NCI-H524 (cell line): ENCODE data around the gene SCUBE1.

Experiments used
- DNase-seq, 2 experiments: peaks; one replicate each; lab custom pipeline; 2025; lab: John Stamatoyannopoulos, UW

SCUBE1 gene

DNA sequence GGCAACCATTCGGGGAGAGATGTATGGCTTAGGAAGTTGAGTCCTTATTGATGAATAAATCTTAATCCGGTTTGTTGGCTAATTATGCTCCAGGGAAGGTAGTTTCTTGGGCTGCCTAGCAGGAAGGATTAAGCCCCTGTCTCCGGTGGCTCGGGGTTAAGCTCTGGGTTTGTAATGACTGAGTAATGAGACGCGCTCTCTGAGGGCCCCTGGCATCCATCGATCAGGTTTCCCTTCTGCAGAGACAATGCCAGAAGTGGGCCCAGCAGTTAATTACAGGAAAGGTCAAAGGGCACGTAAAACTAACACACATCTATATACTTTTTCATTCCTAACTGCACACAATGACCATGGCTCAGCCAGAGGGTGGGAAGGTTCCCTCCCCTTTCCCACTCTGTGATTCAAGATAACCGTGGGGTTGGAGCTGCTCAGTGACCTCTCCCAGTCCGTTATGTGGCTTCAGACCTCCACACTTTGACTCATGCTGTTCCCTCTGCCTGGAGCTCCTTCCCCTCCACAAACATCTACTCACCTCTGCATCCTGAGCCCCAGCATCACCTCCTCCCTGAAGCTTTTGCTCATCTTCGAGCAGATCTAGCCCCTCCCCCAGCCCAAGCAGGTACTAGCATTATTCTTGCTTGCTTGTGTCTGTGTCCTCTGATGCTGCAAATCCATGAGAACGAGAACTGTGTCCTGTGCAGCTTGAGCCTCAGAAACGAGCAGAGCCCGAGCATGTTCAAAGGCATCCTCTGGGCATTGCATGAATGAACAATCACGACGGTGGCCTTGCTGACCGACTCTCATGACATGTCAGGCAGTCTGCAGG, 16.6 kb downstream of the SCUBE1 start:
- DNase-seq, result peak; percentile 43 to 58

DNA sequence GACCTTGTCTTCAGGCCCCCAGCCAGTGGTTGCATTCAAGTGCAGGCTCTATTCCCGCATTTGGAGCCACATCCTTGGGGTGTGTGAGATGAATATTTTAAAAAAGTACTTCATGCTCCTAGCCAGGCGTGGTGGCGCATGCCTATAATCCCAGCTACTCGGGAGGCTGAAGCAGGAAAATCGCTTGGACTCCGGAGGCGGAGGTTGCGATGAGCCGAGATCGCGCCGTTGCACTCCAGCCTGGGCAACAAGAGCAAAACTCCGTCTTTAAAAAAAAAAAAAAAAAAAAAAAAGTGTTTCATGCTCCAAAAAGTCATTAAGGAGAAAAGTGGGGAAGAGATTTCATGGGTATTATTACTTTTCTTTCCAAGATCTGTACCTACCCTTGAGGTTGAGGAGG, 18.0 kb downstream of the SCUBE1 start:
- DNase-seq, result no peak

DNA sequence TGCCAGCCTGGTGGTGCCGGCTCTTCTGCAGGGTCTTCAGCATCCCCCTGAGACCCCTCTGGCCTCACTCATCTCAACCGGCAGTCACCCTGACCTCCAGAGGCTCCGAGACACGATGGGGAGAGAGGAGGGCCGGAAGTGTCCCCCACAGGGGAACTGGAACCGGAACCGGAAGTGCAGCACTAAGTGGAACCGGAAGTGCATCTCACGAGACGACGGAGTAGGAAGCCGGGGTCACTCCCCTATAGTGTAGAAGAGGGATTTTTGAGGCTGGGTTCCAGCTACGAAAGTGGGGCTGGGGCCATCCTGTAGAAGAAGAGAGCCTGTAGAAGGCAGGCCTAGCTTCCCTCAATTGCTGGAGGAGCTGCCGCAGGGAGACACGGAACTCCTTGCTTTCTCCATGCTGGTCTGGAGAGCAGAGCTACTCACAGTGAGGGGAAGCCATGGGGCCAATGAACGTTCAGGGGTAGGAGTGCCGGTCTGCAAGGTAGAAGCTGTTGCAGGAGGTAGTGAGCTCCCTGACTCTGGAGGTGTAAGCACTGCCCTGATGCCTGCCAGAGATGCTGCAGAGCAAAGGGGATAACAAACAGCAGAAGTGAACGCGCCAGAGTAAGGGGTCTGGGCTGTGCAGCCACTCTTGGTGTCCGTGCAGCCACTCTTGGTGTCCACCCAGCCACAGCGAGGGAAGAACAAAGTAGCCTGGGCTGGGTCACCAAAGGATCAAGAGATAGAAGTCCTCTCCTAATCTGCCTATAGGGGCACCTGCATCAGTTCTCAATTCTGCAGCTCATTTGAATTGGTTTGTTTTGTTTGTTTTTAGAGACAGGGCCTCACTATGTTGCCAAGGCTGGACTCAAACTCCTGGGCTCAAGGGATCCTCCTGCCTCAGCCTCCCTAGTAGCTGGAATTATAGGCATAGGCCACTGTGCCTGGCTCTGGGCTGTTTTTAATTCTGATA, 21.9 kb downstream of the SCUBE1 start:
- no peak for DNase-seq

DNA sequence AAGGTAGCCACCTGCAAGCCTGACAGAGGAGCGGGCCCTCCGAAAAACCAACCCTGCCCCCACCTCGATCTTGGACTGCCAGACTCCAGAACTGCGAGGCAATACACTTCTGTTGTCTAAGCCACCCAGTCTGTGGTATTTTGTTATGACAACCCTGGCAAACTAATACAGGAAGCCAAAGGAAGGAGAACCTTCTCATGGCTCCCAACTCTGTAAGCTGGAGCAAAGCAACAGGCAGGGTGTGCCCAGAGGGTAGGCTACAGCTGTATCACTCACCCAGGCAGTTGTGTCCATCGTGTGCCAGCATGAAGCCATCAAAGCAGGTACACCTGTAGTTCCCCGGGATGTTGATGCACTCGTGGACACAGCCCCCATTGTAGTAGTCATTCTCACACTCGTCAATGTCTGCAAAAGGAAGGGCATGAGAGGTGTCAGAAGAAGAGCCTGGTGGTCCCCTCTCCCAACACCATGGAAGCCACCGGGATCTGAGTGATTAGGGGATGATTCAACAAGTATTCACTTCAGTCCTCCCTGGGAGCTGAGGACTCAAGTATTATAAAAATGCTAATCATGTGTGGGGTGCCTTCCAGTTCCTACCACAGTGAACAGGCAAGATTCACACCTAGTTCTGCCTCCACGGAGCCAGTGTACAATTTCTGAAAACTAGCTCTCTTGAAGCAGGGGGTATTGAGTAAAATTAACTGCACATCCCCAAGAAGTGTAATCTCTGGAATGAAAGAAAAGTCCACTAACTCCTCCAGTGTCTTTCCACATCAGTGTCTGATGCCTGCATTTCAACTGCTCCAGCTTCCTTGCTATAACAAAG, 23.3 kb downstream of the SCUBE1 start:
- no peak for DNase-seq

DNA sequence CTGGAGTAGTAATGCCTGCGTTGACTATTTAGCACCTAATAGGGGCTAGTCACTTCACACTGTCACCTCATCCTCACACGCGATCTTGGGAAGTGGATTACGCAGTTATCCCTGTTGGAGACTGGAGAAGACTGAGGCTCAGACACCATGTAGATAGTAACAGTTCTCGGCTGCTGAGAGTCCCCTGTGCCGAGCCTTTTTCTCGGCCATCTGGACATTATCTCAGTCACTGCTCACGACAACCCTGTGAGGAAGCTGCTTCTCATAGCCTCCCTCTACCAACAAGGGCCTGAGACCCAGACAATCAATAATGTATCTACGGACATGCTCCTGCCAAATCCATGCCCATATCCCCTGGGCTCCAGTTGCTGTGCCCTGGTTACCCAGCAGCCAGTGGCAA, 25.9 kb downstream of the SCUBE1 start:
- DNase-seq, result peak in 1 of 2 experiments; percentile 15

DNA sequence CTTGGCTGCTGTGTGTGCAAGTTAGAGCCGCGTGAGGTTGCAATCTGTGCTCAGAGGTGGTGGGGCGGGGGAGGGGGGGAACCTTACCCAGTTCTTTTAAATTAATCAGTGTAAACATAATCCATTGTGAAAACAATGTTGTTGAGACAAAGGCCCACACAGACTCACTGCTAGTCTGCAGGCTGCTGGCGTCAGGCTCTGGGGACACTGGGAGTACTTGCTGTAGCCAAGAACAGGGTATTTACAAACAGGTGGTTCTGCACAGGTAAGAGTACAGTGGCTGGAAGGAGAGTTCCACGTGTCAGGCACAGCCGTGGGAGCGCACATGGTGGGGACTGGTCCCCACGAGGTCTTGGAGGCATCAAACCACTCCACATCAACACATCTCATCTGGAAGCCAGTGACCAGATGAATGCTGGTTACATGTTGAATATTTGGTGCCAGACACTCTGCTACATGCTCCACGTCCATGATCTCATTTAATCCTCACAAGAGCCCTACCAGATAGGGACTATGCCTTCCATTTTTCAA, 27.4 kb downstream of the SCUBE1 start:
- no peak for DNase-seq

DNA sequence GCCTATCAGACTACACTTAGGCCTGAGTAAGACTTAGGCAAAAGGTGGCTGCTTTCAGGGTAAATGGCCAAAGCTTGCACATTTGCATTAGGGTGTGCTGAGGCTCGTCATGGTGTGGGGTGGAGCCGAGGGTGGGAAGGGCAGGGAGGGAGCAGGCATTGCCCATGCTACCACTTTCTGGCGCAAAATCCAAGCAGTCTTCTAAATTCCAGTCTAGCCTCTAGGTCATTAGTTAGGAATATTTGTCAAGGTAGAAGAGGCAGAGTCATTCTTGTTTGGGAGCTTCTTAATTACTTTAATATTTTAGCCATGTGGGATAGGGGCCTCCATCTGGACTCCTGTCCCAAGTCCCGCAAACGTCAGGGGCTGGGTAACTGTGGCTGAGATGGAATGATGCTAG, 28.6 kb downstream of the SCUBE1 start:
- DNase-seq, result no peak

DNA sequence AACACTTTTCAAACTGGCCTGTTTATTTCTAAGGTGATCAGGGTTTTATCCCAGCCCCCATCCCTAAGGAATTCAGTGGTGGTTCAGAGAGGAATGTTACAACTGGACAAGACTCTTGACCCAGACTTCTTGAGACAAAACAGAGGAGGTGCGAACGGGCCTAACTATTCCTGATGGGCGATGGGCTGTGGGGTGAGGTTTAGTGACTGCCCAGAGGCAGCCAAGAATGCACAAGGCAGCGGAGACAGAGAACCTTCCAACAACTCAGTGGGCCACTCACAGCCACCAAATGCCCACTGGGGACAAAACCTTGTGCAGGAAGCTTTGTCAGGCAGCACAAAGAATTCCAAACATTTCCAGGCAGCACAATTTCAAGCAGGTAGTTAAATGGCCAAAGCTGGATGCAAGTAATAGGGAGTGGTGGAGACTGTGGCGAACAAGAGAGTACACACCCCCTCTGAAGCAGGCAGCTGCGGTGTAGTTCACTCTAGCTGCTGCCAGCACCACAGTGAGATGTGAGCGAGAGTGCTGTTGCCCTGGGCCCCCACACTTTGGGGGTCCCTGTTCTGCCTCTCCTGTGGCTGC, 29.2 kb downstream of the SCUBE1 start:
- no peak for DNase-seq

DNA sequence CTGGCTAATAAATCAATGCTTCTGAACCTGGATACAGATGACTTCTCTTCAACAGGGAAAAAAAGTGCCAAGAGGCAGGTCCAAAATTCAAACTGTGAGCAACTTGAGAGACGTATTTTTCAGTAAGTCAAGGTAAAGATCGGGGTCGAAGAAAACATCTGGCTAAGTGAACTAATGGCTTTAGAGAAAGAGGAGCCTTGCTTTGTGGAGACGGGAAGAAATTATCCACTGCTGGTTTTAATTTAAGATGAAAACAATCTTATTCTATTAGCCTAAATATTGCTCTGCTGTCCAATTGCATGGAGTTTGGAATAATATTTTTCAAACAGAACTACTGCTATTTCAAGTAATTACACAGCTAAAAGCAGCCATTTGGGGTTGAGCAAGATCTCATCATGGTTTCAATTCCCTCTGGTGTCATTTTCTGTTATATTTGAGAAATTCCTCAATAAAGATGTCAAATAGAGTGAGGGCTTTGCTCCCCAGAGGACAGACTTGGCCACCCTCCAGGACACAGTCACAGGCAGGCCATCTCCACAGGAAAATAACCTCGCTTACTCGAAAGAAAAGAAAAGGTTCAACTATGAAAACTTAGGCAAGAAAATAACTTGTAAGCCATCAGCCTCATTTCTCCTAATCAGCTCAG, 29.8 kb downstream of the SCUBE1 start:
- DNase-seq, result no peak

DNA sequence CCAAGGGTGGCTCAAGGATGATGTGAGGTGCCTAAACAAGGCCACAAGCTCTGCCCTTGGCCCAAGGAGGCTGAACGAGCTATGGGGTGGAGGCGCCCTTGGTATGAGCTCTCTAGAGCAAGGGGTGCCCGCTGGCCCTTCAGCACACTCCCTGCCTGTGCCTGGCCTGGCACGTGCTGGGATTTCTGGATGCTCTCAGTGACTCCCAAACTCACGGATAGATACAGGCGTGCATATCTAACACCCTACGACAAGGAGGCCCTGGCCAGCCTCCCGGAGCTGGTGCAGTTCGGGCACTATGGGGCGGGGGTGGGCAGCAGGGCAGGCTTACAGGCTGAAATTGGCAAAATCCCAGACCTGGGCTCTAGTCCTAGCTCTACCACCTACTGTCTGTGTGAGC, 30.6 kb downstream of the SCUBE1 start:
- DNase-seq, result no peak

DNA sequence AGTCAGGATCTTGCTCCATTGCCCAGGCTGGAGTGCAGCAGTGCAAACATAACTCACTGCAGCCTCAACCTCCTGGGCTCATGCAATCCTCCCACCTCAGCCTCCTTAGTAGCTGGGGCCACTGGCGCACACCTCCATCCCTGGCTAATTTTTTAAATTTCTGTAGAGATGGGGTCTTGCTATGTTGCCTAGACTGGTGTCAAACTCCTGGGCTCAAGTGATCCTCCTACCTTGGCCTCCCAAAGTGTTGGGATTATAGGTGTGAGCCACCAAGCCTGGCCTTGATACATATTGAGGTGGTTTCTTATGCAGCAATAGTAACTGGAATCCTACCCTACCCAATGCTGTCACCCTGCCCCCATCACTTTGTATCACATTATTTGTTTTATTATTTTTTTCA, 32.4 kb downstream of the SCUBE1 start:
- no peak for DNase-seq

DNA sequence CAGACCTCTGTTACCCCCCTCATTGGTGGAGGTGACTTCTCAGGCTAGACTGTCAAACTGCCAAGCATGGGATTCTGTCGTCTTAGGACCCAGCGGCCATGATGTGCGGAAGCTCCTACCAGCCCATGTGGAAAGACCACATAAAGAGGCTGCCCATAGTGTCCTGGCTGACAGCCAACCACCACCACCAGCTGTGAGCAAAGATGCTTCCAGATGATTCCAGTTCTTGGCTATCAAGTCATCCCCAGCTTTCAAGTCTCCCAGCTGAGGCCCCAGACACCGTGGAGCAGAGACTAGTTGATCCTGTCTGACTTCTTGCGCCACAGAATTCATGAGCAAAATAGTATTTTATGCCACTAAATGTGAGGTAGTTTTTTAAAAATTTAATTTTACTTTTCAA, 32.9 kb downstream of the SCUBE1 start:
- DNase-seq, result peak in 1 of 2 experiments; percentile 34

DNA sequence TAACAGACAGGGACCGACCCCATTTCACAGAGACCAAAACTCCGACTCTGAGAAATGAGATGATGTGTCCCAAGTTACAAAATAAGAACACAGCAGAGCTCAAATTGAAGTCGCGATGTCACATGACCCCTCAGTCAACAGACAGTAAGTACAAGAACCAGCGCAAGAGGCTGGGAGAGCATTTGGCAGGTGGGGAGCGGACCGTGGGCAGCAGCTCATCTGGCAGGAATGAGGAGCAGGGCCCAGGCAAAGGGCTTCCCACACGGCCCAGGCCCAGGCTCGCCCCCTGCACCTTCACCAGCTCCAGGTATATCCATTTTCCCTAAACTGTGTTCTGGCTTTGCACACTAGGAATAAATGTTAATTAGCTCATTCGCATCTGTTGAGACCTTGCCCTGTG, 34.3 kb downstream of the SCUBE1 start:
- no peak for DNase-seq

DNA sequence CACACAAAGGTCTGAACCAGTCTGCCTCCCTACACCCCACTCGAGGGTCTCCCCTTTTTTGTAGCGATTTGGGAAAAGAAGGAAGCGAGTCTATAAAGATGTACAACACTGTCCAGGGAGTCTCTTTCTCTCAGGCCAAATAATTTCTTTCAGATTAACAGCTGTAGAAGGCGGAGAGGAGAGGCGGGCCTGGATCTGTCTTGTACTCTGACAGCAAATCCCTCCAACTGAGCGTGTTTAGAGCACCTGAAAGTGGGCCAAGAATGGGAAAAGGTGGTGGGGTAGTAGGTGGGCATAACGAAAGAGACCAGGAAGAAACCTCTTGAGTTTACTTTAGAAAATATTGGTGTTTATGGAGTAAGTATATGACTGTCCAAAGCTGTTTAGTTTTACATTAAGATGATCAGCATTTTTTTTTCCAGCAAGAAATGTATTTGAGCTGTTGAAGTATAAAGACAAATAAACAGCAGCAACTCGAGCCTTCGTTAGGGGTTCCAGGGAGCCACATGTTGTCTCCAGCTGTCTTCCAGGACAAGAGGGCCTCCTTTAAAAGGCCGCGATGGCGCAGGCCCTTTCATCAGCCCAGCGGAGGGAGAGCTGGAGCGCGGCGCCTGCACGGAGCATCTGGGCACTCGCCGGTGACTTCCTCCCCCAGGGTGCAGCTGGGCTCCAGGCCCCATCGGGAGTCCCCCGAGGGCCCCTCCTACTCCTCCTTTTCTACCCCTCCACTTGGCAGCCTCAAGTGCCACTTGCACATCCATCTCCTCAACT, 34.9 kb downstream of the SCUBE1 start:
- DNase-seq, result peak; percentile 94 to 96

DNA sequence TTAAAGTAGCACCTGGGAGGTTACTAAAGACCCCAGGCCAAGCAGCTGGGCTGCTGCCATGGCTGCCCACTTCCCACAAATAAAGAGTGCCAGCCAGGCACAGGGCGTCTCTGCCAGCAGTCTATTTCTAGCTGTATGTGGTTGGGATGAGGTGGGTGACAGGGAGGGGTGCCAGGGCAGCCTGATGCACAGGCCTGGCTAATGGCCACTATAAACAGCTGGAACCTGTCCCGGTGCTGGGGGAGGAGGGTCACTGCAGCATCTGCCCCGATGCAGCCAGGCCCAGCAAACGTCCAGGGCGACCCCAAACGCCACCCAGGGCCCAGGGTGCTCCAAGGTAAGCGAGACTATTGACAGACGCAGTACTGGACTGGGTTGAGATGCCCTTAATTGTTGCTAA, 37.4 kb downstream of the SCUBE1 start:
- no peak for DNase-seq

DNA sequence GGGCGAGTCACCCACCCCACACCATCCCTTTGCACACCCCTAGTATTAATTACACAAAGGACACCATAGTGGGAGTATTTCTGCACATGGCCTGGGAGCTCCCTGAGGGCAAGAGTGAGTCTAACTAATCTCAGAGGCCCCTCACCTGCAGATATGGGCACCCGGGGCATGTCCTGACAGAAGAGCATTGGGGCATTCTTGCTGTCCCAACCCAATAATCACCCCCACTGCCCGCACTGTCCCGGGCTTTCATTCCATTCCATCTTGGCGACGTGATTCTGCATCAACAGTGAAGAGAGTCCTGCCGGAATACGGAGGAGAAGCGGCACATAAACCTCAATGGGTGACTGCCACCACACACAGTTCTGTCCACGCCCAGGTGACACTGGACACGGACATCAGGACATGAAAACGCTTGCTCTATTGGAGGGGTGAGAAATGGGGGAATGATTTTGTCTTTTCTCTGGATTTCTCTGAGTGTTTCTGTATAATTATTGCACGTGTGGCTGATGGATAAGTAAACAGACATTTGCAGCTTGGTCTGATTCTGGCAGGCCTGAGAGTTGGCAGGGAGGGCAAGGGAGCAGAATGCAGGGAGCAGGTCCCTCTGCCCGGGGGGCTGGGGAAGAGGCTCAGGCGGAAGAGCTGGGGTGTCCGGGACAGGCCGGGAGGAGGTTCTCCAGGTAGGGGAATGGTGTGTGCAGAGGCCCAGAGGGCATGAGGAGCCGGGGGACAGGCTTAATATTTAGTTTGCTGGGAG, 38.2 kb downstream of the SCUBE1 start:
- no peak for DNase-seq

DNA sequence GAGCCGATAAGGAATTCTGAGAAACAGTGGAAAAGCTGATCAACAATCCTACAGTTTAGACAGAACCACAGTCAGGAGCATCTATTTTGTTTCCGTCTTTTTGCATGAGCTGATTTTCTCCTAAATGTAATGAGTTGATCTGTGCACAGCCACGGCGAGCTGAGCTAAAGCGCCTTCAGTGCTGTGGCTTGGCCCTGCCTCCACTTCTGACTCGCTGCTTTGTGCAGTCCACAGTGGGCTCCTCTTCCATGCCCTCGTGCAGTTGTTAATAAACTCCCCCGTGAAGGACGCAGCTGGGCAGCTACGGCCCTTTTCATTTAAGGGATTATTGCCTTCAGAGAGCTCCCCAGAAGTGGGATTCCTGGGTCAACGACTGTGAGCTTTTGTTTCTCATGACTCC, 39.4 kb downstream of the SCUBE1 start:
- no peak for DNase-seq

DNA sequence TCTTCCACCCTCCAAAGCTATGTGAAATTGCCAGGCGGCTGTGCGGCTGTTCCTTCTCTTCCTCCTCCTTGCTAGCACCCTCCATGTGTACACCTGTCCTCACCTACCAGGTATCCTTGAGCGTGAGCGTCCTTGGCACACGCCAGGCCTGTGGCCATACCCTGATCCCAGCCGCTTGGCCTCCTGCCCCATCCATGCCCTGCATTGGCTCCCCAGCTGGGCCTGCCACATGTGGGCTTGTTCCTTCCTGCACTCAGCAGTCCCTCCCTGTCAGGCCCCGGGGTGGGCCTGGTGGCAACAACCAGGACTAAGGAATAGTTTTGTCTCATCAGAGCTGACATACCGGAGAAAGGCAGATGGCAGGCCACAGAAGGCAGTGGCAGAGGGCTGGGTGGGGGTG, 40.0 kb downstream of the SCUBE1 start:
- DNase-seq, result no peak

DNA sequence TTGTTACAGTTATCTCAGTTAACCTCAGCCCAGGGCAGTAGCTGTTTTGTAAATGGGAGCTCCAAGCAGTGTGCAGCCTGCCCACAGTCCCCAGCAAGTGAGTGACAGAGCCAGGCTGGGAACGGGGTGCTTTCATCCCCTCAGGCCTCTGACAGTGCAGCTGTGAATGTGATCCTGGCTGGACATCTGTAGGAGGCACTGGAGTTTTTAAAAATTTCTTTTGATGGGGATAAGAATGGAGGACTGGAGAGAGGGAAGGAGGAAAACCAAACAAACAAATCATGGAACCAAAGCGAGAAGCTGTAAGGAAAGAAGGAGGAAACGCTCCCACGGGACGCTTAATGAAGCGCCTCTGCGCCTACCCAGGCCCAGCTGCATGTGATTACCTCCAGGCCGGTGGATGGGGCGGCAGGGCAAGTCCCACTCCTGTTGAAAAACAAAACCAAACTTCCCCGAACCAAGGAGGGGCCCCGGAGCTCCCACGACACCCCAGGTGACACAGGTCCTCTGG, 40.6 kb downstream of the SCUBE1 start:
- DNase-seq, result no peak
